GM12878 (cell line): ENCODE measurements around the gene OTOG. TPM values are rescaled to one million over a fixed set of nuclear protein-coding genes. Genes with fewer than 3 reads are reported as not detected.

Source experiments
- IRF4 ChIP-seq: IDR thresholded peaks from 2 replicates; pipeline ENCODE4 v1.6.1; 2011; ENCODE audit warnings: low read depth, low read length
- MEF2B ChIP-seq: fragments of 450-650 bp; IDR thresholded peaks from 2 replicates; pipeline ENCODE4 v1.6.1; 2018; ENCODE audit warnings: mild to moderate bottlenecking, moderate library complexity; ENCODE audit not compliant: partially characterized antibody, poor library complexity, severe bottlenecking
- ZNF24 ChIP-seq: fragments of 450-650 bp; IDR thresholded peaks from 2 replicates; pipeline ENCODE4 v1.6.1; 2017; ENCODE audit warnings: antibody characterized with exemption, mild to moderate bottlenecking
- ZNF384 ChIP-seq: IDR thresholded peaks from 2 replicates; pipeline ENCODE4 v1.6.1; 2012; ENCODE audit warnings: low read depth, mild to moderate bottlenecking, low read length, improper control_type of control experiment, borderline replicate concordance
- polyA plus RNA-seq, 11 experiments: library from polyadenylated mRNA; depleted of rRNA in 4 of 11; unstranded in 6 of 11; stranded (reverse) in 5 of 11; fragments of >200 nt; fragmentation: Nextera tagmentation in 4 of 11; fragmentation: Illumina TruSeq in 1 of 11; extraction: Ambion mirVana in 4 of 11; extraction: Trizol in 1 of 11; gene quantifications; 1 replicate in 1 of 11; 2 replicates in 10 of 11; pipeline versions ENCODE4 v1.2.1 to v1.2.3, GENCODE V29; 2011 to 2016; ENCODE audit warnings: inconsistent platforms in 2 of 11, missing spikeins in 2 of 11, low read depth in 1 of 11
- total RNA-seq, 4 experiments: library from RNA; depleted of rRNA in 3 of 4; stranded (reverse); fragments of >200 nt in 3 of 4; fragmentation: Illumina TruSeq in 1 of 4; extraction: Trizol in 1 of 4; gene quantifications; 2 replicates each; pipeline versions ENCODE4 v1.2.1 to v1.2.3, GENCODE V29; 2013 to 2021
- TF ChIP-seq, protein P1 (sequence below): IDR thresholded peaks from 2 replicates; pipeline ENCODE4 v1.6.1; 2012; ENCODE audit warnings: improper control_type of control experiment, low read depth, low read length; ENCODE audit not compliant: insufficient replicate concordance
- TF ChIP-seq, protein P2 (sequence below): fragments of 450-650 bp; IDR thresholded peaks from 2 replicates; pipeline ENCODE4 v1.6.1; 2017; ENCODE audit warnings: mild to moderate bottlenecking

OTOG gene
- total and polyA plus RNA-seq, 10 of the 15 experiments (the other 5 are each of a cell fraction or from before 2014, with no cell fraction given) = not detected

DNA sequence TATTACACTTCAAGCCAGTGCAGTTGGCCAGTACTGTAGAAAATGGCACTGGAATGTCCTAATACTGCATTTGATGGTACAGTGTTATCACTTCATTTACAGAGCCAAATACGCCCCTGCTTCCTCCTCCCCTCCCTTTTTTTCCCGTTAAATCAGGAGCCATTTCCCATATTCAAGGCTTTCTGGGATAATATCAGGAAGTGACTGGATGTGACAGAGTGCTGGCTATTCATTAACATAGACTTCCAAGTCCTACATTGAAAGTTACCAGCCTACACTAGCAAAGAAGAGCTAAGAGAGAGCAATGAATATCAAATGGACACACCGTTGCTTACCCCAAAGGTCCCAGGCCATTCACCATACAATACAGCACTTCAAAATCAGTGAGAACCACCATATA, 38.3 kb upstream of the OTOG start (continued):
- TF ChIP-seq, protein P1, sequence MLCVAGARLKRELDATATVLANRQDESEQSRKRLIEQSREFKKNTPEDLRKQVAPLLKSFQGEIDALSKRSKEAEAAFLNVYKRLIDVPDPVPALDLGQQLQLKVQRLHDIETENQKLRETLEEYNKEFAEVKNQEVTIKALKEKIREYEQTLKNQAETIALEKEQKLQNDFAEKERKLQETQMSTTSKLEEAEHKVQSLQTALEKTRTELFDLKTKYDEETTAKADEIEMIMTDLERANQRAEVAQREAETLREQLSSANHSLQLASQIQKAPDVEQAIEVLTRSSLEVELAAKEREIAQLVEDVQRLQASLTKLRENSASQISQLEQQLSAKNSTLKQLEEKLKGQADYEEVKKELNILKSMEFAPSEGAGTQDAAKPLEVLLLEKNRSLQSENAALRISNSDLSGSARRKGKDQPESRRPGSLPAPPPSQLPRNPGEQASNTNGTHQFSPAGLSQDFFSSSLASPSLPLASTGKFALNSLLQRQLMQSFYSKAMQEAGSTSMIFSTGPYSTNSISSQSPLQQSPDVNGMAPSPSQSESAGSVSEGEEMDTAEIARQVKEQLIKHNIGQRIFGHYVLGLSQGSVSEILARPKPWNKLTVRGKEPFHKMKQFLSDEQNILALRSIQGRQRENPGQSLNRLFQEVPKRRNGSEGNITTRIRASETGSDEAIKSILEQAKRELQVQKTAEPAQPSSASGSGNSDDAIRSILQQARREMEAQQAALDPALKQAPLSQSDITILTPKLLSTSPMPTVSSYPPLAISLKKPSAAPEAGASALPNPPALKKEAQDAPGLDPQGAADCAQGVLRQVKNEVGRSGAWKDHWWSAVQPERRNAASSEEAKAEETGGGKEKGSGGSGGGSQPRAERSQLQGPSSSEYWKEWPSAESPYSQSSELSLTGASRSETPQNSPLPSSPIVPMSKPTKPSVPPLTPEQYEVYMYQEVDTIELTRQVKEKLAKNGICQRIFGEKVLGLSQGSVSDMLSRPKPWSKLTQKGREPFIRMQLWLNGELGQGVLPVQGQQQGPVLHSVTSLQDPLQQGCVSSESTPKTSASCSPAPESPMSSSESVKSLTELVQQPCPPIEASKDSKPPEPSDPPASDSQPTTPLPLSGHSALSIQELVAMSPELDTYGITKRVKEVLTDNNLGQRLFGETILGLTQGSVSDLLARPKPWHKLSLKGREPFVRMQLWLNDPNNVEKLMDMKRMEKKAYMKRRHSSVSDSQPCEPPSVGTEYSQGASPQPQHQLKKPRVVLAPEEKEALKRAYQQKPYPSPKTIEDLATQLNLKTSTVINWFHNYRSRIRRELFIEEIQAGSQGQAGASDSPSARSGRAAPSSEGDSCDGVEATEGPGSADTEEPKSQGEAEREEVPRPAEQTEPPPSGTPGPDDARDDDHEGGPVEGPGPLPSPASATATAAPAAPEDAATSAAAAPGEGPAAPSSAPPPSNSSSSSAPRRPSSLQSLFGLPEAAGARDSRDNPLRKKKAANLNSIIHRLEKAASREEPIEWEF = no peak
- TF ChIP-seq ZNF384 (no peak), ZNF24 (no peak), MEF2B (no peak), IRF4 (no peak)
- TF ChIP-seq, protein P2, sequence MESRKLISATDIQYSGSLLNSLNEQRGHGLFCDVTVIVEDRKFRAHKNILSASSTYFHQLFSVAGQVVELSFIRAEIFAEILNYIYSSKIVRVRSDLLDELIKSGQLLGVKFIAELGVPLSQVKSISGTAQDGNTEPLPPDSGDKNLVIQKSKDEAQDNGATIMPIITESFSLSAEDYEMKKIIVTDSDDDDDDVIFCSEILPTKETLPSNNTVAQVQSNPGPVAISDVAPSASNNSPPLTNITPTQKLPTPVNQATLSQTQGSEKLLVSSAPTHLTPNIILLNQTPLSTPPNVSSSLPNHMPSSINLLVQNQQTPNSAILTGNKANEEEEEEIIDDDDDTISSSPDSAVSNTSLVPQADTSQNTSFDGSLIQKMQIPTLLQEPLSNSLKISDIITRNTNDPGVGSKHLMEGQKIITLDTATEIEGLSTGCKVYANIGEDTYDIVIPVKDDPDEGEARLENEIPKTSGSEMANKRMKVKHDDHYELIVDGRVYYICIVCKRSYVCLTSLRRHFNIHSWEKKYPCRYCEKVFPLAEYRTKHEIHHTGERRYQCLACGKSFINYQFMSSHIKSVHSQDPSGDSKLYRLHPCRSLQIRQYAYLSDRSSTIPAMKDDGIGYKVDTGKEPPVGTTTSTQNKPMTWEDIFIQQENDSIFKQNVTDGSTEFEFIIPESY = no peak
